Esophagus squamous epithelium (tissue), 4 donors: ENCODE results near the gene MCUR1.

ENCODE experiments used
- POLR2A ChIP-seq, 4 donors: fragments of 450-650 bp; IDR thresholded peaks; one replicate each; pipeline ENCODE4 v1.6.1; 2017; ENCODE audit warnings: antibody characterized with exemption in 4 of 4, mild to moderate bottlenecking in 4 of 4, moderate library complexity in 3 of 4
- TF ChIP-seq, protein P1 (sequence below), 6 experiments: fragments of 450-650 bp in 4 of 6; fragments of 200-600 bp in 2 of 6; sonication (generic) in 2 of 6; IDR thresholded peaks; one replicate each; pipeline ENCODE4 v1.5.1; 2016 to 2019; ENCODE audit warnings: antibody characterized with exemption in 6 of 6, mild to moderate bottlenecking in 4 of 6, moderate library complexity in 4 of 6

DNA sequence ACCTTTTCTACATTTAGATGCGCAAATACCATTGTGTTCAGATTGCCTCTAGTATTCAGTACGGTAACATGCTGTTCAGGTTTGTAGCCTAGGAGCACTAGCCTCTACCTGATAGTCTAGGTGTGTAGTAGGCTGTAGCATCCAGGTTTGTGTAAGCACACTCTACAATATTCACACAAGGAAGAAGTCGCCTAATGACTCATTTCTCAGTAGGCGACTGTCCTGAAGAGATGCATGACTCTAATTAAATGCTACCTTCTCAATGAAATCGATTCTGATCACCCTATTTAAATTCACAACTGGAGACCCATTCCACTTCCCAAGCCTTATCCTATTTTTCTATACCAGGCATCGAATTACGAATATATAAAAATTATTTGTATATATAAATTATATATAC, 1.3 kb downstream of the MCUR1 start:
- TF ChIP-seq, protein P1, sequence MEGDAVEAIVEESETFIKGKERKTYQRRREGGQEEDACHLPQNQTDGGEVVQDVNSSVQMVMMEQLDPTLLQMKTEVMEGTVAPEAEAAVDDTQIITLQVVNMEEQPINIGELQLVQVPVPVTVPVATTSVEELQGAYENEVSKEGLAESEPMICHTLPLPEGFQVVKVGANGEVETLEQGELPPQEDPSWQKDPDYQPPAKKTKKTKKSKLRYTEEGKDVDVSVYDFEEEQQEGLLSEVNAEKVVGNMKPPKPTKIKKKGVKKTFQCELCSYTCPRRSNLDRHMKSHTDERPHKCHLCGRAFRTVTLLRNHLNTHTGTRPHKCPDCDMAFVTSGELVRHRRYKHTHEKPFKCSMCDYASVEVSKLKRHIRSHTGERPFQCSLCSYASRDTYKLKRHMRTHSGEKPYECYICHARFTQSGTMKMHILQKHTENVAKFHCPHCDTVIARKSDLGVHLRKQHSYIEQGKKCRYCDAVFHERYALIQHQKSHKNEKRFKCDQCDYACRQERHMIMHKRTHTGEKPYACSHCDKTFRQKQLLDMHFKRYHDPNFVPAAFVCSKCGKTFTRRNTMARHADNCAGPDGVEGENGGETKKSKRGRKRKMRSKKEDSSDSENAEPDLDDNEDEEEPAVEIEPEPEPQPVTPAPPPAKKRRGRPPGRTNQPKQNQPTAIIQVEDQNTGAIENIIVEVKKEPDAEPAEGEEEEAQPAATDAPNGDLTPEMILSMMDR (IDR thresholded peaks at IDR 0.05), result no peak
- TF ChIP-seq POLR2A (IDR thresholded peaks at IDR 0.05), result no peak
